Duodenal mucosa (tissue), 2 donors: ENCODE data around the gene NXT1.

Experiments
- H3K27ac ChIP-seq: one replicate; pipeline ENCODE4 v1.7.0; 2013; ENCODE audit warnings: low read depth, low read length
- H3K27me3 ChIP-seq, 2 donors: one replicate each; pipeline ENCODE4 v1.7.0; 2013; ENCODE audit warnings: low read length in 2 of 2, control low read depth in 1 of 2; ENCODE audit not compliant: insufficient read depth in 2 of 2, control insufficient read depth in 1 of 2
- H3K36me3 ChIP-seq, 2 donors: one replicate each; pipeline ENCODE4 v1.7.0; 2013; ENCODE audit warnings: low read length in 2 of 2, control low read depth in 1 of 2; ENCODE audit not compliant: insufficient read depth in 2 of 2, control insufficient read depth in 1 of 2
- H3K4me1 ChIP-seq, 2 donors: one replicate each; pipeline ENCODE4 v1.7.0; 2013; ENCODE audit warnings: low read length in 2 of 2, control low read depth in 1 of 2; ENCODE audit not compliant: insufficient read depth in 2 of 2, control insufficient read depth in 1 of 2
- H3K4me3 ChIP-seq, 2 donors: one replicate each; pipeline ENCODE4 v1.7.0; 2013; ENCODE audit warnings: low read length in 2 of 2, low read depth in 1 of 2
- H3K9ac ChIP-seq, 2 donors: one replicate each; pipeline ENCODE4 v1.7.0; 2013; ENCODE audit warnings: low read length in 2 of 2, low read depth in 1 of 2
- H3K9me3 ChIP-seq, 2 donors: one replicate each; pipeline ENCODE4 v1.7.0; 2013; ENCODE audit warnings: low read length in 2 of 2, control low read depth in 1 of 2; ENCODE audit not compliant: control insufficient read depth in 1 of 2

Gene NXT1

GRCh38 chr20:23386304-23387117 lies 35.9 kb downstream of the NXT1 start:
- Histone ChIP-seq H3K27me3 (no peaks in the 10 kb centered on the region), H3K9me3 (no peaks in the 10 kb centered on the region), H3K9ac (no peak overlapping the region), H3K36me3 (peaks cover 4 to 20% of the 10 kb centered on the region in 2 donors), H3K4me3 (no peak overlapping the region), H3K4me1 (peaks cover 7 to 11% of the 10 kb centered on the region in 2 donors), H3K27ac (no peak overlapping the region)

- Histone ChIP-seq H3K27me3 (no peaks in the 10 kb centered on the region), H3K9ac (no peak overlapping the region), H3K4me1 (peaks cover 7 to 11% of the 10 kb centered on the region in 2 donors), H3K27ac (no peak overlapping the region), H3K9me3 (no peaks in the 10 kb centered on the region), H3K4me3 (no peak overlapping the region), H3K36me3 (peaks cover 4 to 24% of the 10 kb centered on the region in 2 donors)
Measured at GRCh38 chr20:23387118-23387443, 36.5 kb downstream of the NXT1 start.

- no peak overlapping the region for H3K27ac ChIP-seq
- no peak overlapping the region for H3K4me3 ChIP-seq
- peaks cover 7 to 11% of the 10 kb centered on the region in 2 donors for H3K4me1 ChIP-seq
- H3K36me3 ChIP-seq: peaks cover 25 to 40% of the 10 kb centered on the region in 2 donors
- H3K27me3 ChIP-seq: no peaks in the 10 kb centered on the region
- no peak overlapping the region for H3K9ac ChIP-seq
- no peaks in the 10 kb centered on the region for H3K9me3 ChIP-seq
Measured at GRCh38 chr20:23390091-23390774, 39.6 kb downstream of the NXT1 start.

- Histone ChIP-seq H3K27me3 (no peaks in the 10 kb centered on the region), H3K4me1 (peaks cover under 1 to 5% of the 10 kb centered on the region in 2 donors), H3K9me3 (no peaks in the 10 kb centered on the region), H3K36me3 (peaks cover 26 to 40% of the 10 kb centered on the region in 2 donors), H3K27ac (no peak overlapping the region), H3K9ac (no peak overlapping the region), H3K4me3 (no peak overlapping the region)
Measured at GRCh38 chr20:23391707-23392310, 41.2 kb downstream of the NXT1 start.

- Histone ChIP-seq H3K4me3 (no peak overlapping the region), H3K27me3 (no peaks in the 10 kb centered on the region), H3K9ac (no peak overlapping the region), H3K4me1 (no peaks in the 10 kb centered on the region), H3K36me3 (peaks cover 26 to 38% of the 10 kb centered on the region in 2 donors), H3K9me3 (no peaks in the 10 kb centered on the region), H3K27ac (no peak overlapping the region)
Measured at GRCh38 chr20:23393996-23394775, 43.6 kb downstream of the NXT1 start.

- Histone ChIP-seq H3K27ac (no peak overlapping the region), H3K9ac (no peak overlapping the region), H3K27me3 (no peaks in the 10 kb centered on the region), H3K4me1 (no peaks in the 10 kb centered on the region), H3K4me3 (no peak overlapping the region), H3K9me3 (no peaks in the 10 kb centered on the region), H3K36me3 (peaks cover 21 to 24% of the 10 kb centered on the region in 2 donors)
Measured at GRCh38 chr20:23396950-23397627, 46.5 kb downstream of the NXT1 start.

- H3K4me1 ChIP-seq: no peaks in the 10 kb centered on the region
- H3K27me3 ChIP-seq: no peaks in the 10 kb centered on the region
- H3K27ac ChIP-seq: no peak overlapping the region
- no peak overlapping the region for H3K9ac ChIP-seq
- H3K9me3 ChIP-seq: no peaks in the 10 kb centered on the region
- H3K4me3 ChIP-seq: no peak overlapping the region
- H3K36me3 ChIP-seq: peaks cover 21 to 29% of the 10 kb centered on the region in 2 donors
Measured at GRCh38 chr20:23397961-23398360, 47.4 kb downstream of the NXT1 start.

GRCh38 chr20:23399568-23400241 lies 49.1 kb downstream of the NXT1 start:
- H3K27ac ChIP-seq: no peak overlapping the region
- no peak overlapping the region for H3K4me3 ChIP-seq
- H3K9me3 ChIP-seq: no peaks in the 10 kb centered on the region
- H3K36me3 ChIP-seq: peaks cover 6 to 12% of the 10 kb centered on the region in 2 donors
- H3K27me3 ChIP-seq: no peaks in the 10 kb centered on the region
- H3K9ac ChIP-seq: no peak overlapping the region
- no peaks in the 10 kb centered on the region for H3K4me1 ChIP-seq

- no peaks in the 10 kb centered on the region for H3K27me3 ChIP-seq
- no peak overlapping the region for H3K27ac ChIP-seq
- H3K9me3 ChIP-seq: no peaks in the 10 kb centered on the region
- no peak overlapping the region for H3K4me3 ChIP-seq
- no peak overlapping the region for H3K9ac ChIP-seq
- H3K36me3 ChIP-seq: peaks cover 0 to 9% of the 10 kb centered on the region in 2 donors
- no peaks in the 10 kb centered on the region for H3K4me1 ChIP-seq
Measured at GRCh38 chr20:23401051-23401450, 50.5 kb downstream of the NXT1 start.
